IMR-90 (cell line): Measurements from ENCODE around the gene FLT1. TPM values are rescaled to one million over a fixed set of nuclear protein-coding genes. Genes with fewer than 3 reads are reported as not detected.

Experiments
- ATAC-seq: fragments of 200-7000 bp; cut with Tn5 transposase; 2 replicates; pipeline ENCODE4 v1.9.1; 2020; ENCODE audit warnings: low read depth, mild to moderate bottlenecking, moderate library complexity
- BruUV-seq: library from RNA; stranded (reverse); fragments of 400-500 nt; replicated peaks from 2 replicates; lab custom pipeline; 2021; lab: Mats Ljungman, UMichigan
- CTCF ChIA-PET: fragments of 300-600 bp; formaldehyde crosslinking; extraction: SDS; loops from one replicate; lab custom pipeline; 2021; ENCODE audit warnings: antibody characterized with exemption; lab: Yijun Ruan, JAX
- POLR2A ChIA-PET: fragments of 300-600 bp; sonication (Branson Sonifier 250); formaldehyde crosslinking; loops from one replicate; lab custom pipeline; 2022; ENCODE audit warnings: antibody characterized with exemption; ENCODE audit not compliant: unreplicated experiment; lab: Charles Lee
- DNase-seq: peaks from one replicate; pipeline ENCODE4 v3.0.0; 2013
- H2AFZ ChIP-seq: replicated peaks from 2 replicates; pipeline ENCODE3; 2013; ENCODE audit warnings: low read length, mild to moderate bottlenecking; ENCODE audit not compliant: poor library complexity
- H2AK5ac ChIP-seq: 2 replicates; pipeline ENCODE4 v1.6.1; 2013; ENCODE audit warnings: low read depth, low read length, inconsistent platforms
- H2AK9ac ChIP-seq: replicated peaks from 2 replicates; pipeline ENCODE3; 2013; ENCODE audit warnings: mild to moderate bottlenecking, low read depth, low read length, moderate library complexity; ENCODE audit not compliant: poor library complexity
- H2BK120ac ChIP-seq: 2 replicates; pipeline ENCODE4 v1.6.1; 2013; ENCODE audit warnings: low read depth, low read length, inconsistent platforms
- H2BK15ac ChIP-seq: 3 replicates; pipeline ENCODE4 v1.6.1; 2013; ENCODE audit warnings: low read depth, low read length, inconsistent platforms
- H2BK20ac ChIP-seq: 2 replicates; pipeline ENCODE4 v1.6.1; 2013; ENCODE audit warnings: low read depth, mild to moderate bottlenecking, inconsistent platforms, low read length, moderate library complexity
- H2BK5ac ChIP-seq: 2 replicates; pipeline ENCODE4 v1.6.1; 2013; ENCODE audit warnings: mild to moderate bottlenecking, low read depth, low read length, inconsistent platforms; ENCODE audit not compliant: poor library complexity, severe bottlenecking
- H3K14ac ChIP-seq: replicated peaks from 2 replicates; pipeline ENCODE4 v1.6.1; 2013; ENCODE audit warnings: low read depth, low read length, inconsistent platforms
- H3K18ac ChIP-seq: 2 replicates; pipeline ENCODE4 v1.6.1; 2013; ENCODE audit warnings: low read depth, low read length, control low read depth
- H3K23ac ChIP-seq: 2 replicates; pipeline ENCODE4 v1.6.1; 2013; ENCODE audit warnings: low read depth, low read length, inconsistent platforms
- H3K27ac ChIP-seq: 2 replicates; pipeline ENCODE4 v1.5.1; 2013; ENCODE audit warnings: mild to moderate bottlenecking, control low read depth, low read length; ENCODE audit not compliant: insufficient read depth
- H3K27me3 ChIP-seq: 2 replicates; pipeline ENCODE4 v1.6.1; 2013; ENCODE audit warnings: low read length; ENCODE audit not compliant: control insufficient read depth, insufficient read depth
- H3K36me3 ChIP-seq: 2 replicates; pipeline ENCODE4 v1.6.1; 2013; ENCODE audit warnings: low read length, mixed read lengths; ENCODE audit not compliant: control insufficient read depth, insufficient read depth
- H3K4ac ChIP-seq: 2 replicates; pipeline ENCODE4 v1.6.1; 2013; ENCODE audit warnings: low read depth, low read length, inconsistent platforms
- H3K4me1 ChIP-seq: 2 replicates; pipeline ENCODE4 v1.6.1; 2013; ENCODE audit warnings: low read length, mixed read lengths; ENCODE audit not compliant: control insufficient read depth, insufficient read depth
- H3K4me2 ChIP-seq: 2 replicates; pipeline ENCODE4 v1.6.1; 2013; ENCODE audit warnings: low read depth, mild to moderate bottlenecking, control low read depth, low read length, moderate library complexity
- H3K4me3 ChIP-seq: 2 replicates; pipeline ENCODE4 v1.5.1; 2013; ENCODE audit warnings: low read depth, mild to moderate bottlenecking, control low read depth, low read length, moderate library complexity; ENCODE audit not compliant: insufficient read depth
- H3K56ac ChIP-seq: 2 replicates; pipeline ENCODE4 v1.6.1; 2013; ENCODE audit warnings: low read length, inconsistent platforms; ENCODE audit not compliant: insufficient read depth; ENCODE audit errors: extremely low read depth
- H3K79me1 ChIP-seq, 2 experiments: 2 replicates each; pipeline ENCODE4 v1.6.1; 2013; ENCODE audit warnings: low read length in 2 of 2, inconsistent platforms in 1 of 2, low read depth in 1 of 2
- H3K9ac ChIP-seq: 2 replicates; pipeline ENCODE4 v1.6.1; 2013; ENCODE audit warnings: low read depth, low read length, control low read depth
- H3K9me1 ChIP-seq: 2 replicates; pipeline ENCODE4 v1.6.1; 2013; ENCODE audit warnings: low read length, inconsistent platforms; ENCODE audit not compliant: insufficient read depth
- H3K9me3 ChIP-seq: 2 replicates; pipeline ENCODE4 v1.6.1; 2013; ENCODE audit warnings: low read length; ENCODE audit not compliant: control insufficient read depth, insufficient read depth
- H4K20me1 ChIP-seq: 2 replicates; pipeline ENCODE4 v1.6.1; 2013; ENCODE audit warnings: low read length, inconsistent platforms; ENCODE audit not compliant: insufficient read depth
- H4K5ac ChIP-seq: 2 replicates; pipeline ENCODE4 v1.6.1; 2013; ENCODE audit warnings: mild to moderate bottlenecking, low read depth, low read length, control low read depth
- H4K8ac ChIP-seq, 2 experiments: 2 replicates each; pipeline ENCODE4 v1.6.1; 2013; ENCODE audit warnings: low read depth in 2 of 2, low read length in 2 of 2, control low read depth in 1 of 2, inconsistent platforms in 1 of 2
- H4K91ac ChIP-seq: 2 replicates; pipeline ENCODE4 v1.6.1; 2013; ENCODE audit warnings: low read depth, low read length, inconsistent platforms; ENCODE audit not compliant: insufficient read depth
- BHLHE40 ChIP-seq: fragments of 150-350 bp; IDR thresholded peaks from 2 replicates; pipeline ENCODE4 v1.6.1; 2016; ENCODE audit warnings: mild to moderate bottlenecking, low read depth, low read length
- CHD1 ChIP-seq: IDR thresholded peaks from 2 replicates; pipeline ENCODE4 v1.6.1; 2012; ENCODE audit warnings: low read depth, low read length, improper control_type of control experiment
- ELK1 ChIP-seq: fragments of 150-350 bp; IDR thresholded peaks from 2 replicates; pipeline ENCODE4 v1.6.1; 2016; ENCODE audit warnings: low read depth, mild to moderate bottlenecking, low read length, moderate library complexity, borderline replicate concordance
- MAFK ChIP-seq: IDR thresholded peaks from 2 replicates; pipeline ENCODE4 v1.6.1; 2012; ENCODE audit warnings: low read depth, low read length, improper control_type of control experiment
- MAZ ChIP-seq: IDR thresholded peaks from 2 replicates; pipeline ENCODE4 v1.6.1; 2012; ENCODE audit warnings: low read depth, mild to moderate bottlenecking, low read length, improper control_type of control experiment, moderate library complexity, borderline replicate concordance
- NFE2L2 ChIP-seq: fragments of 150-350 bp; IDR thresholded peaks from 2 replicates; pipeline ENCODE4 v1.6.1; 2016; ENCODE audit warnings: low read depth, mild to moderate bottlenecking, low read length
- POLR2A ChIP-seq: IDR thresholded peaks from 2 replicates; pipeline ENCODE4 v1.6.1; 2012; ENCODE audit warnings: mild to moderate bottlenecking, low read depth, low read length
- RAD21 ChIP-seq: IDR thresholded peaks from 2 replicates; pipeline ENCODE4 v1.6.1; 2012; ENCODE audit warnings: low read length, improper control_type of control experiment
- RFX5 ChIP-seq: IDR thresholded peaks from 2 replicates; pipeline ENCODE4 v1.8.0; 2012; ENCODE audit warnings: low read depth, mild to moderate bottlenecking, low read length, moderate library complexity
- SMC3 ChIP-seq: fragments of 150-350 bp; IDR thresholded peaks from 2 replicates; pipeline ENCODE4 v1.6.1; 2016; ENCODE audit warnings: low read depth, mild to moderate bottlenecking, antibody characterized with exemption, low read length, moderate library complexity
- WGBS, 2 experiments: methylation state at CpG; one replicate each; pipeline versions ENCODE4 v1.1.5 to v1.1.7; 2013; ENCODE audit warnings: missing lambda C conversion rate in 2 of 2; ENCODE audit not compliant: insufficient read length in 1 of 2; ENCODE audit errors: extremely low coverage in 2 of 2; 5-methylcytosine and 5-hydroxymethylcytosine counted together
- dilution Hi-C: fragments of 300-500 bp; cut with HindIII; formaldehyde crosslinking; loops from one replicate; pipeline ENCODE4 v1.14.3; 2018; ENCODE audit warnings: low sequenced_read_pairs; ENCODE audit not compliant: unreplicated experiment
- in situ Hi-C: fragments of 300-500 bp; cut with MboI; formaldehyde crosslinking; loops from 3 replicates; pipeline ENCODE4 v1.14.3; 2019; ENCODE audit warnings: low sequenced_read_pairs, inconsistent platforms, mixed read lengths
- intact Hi-C: fragments of 100-400 bp; cut with micrococcal nuclease; formaldehyde crosslinking; loops from 2 replicates; pipeline ENCODE4 v1.10.0; 2022
- polyA plus RNA-seq, 3 experiments: library from polyadenylated mRNA; depleted of rRNA; stranded (reverse); fragments of >200 nt; gene quantifications; 2 replicates each; pipeline ENCODE4 v1.2.3, GENCODE V29; 2012; ENCODE audit warnings: low replicate concordance in 1 of 3
- total RNA-seq: library from RNA; depleted of rRNA; stranded (reverse); fragments of >200 nt; gene quantifications from 2 replicates; pipeline ENCODE4 v1.2.3, GENCODE V29; 2012

FLT1 gene
- total and polyA plus RNA-seq, 2 of the 4 experiments (the other 2 are of a cell fraction): 4.5 to 10.4 TPM

DNA sequence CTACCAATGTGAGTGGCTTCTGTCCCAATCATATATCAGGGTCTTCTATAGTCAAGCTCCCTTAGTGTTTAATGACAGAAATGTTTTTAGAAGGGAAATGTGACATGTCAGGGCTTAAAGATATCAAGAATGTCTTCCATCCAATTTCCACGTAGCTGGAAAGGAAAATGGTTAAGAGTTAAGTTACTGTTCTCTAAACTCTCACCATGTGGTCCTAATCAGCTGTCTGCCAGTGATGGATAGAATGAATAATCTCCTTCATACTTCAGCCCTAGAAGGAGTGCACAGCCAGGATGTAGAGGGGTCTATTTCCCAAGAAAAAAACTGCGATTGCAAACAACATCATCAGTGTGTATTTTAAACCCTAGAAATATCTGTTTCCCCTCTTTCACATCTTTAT lies 36.3 kb downstream of the FLT1 start:
- H4K8ac ChIP-seq: no peak overlapping the region
- no peak for TF ChIP-seq NFE2L2
- TF ChIP-seq RFX5: no peak
- no peak for TF ChIP-seq POLR2A
- TF ChIP-seq RAD21: no peak
- TF ChIP-seq SMC3: no peak
- no peak for TF ChIP-seq BHLHE40
- TF ChIP-seq ELK1: no peak
- no peak for TF ChIP-seq CHD1
- TF ChIP-seq MAFK: no peak
- TF ChIP-seq MAZ: no peak
- BruUV-seq: no TSS peak
- no peak overlapping the region for H4K5ac ChIP-seq
- H3K9ac ChIP-seq: no peak overlapping the region
- H3K4ac ChIP-seq: no peak overlapping the region
- dilution Hi-C loops (no loop called here), in situ Hi-C loops (no loop called here), intact Hi-C loops (no loop called here)
- H3K4me3 ChIP-seq: no peak overlapping the region
- 0 out of 4 replicates have a peak, but pooled peaks cover 0 to 5% of the 10 kb centered on the region in 2 experiments for H3K79me1 ChIP-seq
- WGBS, 2 experiments: no CpG with 5 or more reads among the region's 2 CpGs
- no peaks in the 10 kb centered on the region for H3K27me3 ChIP-seq
- H2BK20ac ChIP-seq: no peak overlapping the region
- no peak overlapping the region for H3K23ac ChIP-seq
- no peaks in the 10 kb centered on the region for H3K36me3 ChIP-seq
- H2AK5ac ChIP-seq: no peak overlapping the region
- no peaks in the 10 kb centered on the region for H3K4me1 ChIP-seq
- no peak overlapping the region for H2BK15ac ChIP-seq
- no peak overlapping the region for H2BK5ac ChIP-seq
- ATAC-seq (no peak), DNase-seq (no peak)
- no peak overlapping the region for H3K56ac ChIP-seq
- no peak overlapping the region for H3K27ac ChIP-seq
- no peak overlapping the region for H3K14ac ChIP-seq
- H4K91ac ChIP-seq: no peak overlapping the region
- CTCF ChIA-PET: no interaction called here
- H2AK9ac ChIP-seq: no peak overlapping the region
- H3K9me3 ChIP-seq: no peaks in the 10 kb centered on the region
- peaks cover 3% of the 10 kb centered on the region; the same call in 1 of the 2 replicates for H3K9me1 ChIP-seq
- no peak overlapping the region for H3K18ac ChIP-seq
- H4K20me1 ChIP-seq: no peaks in the 10 kb centered on the region
- H2BK120ac ChIP-seq: no peak overlapping the region
- H3K4me2 ChIP-seq: no peak overlapping the region
- H2AFZ ChIP-seq: no peak overlapping the region
- POLR2A ChIA-PET: no interaction called here
